ENCODE data around the gene LMBR1L.

Gene LMBR1L

GRCh38 chr12:49051373-49051764 lies 59.3 kb downstream of the LMBR1L start:
- no peak for DNase-seq

GRCh38 chr12:49050507-49051372 lies 59.9 kb downstream of the LMBR1L start:
- DNase-seq = no peak

GRCh38 chr12:49049566-49050224 lies 61.0 kb downstream of the LMBR1L start:
- no peak for DNase-seq

- DNase-seq = no peak
Observed at GRCh38 chr12:49048953-49049352, 61.7 kb downstream of the LMBR1L start.
